Type B pancreatic cell (in vitro differentiated cells): ENCODE measurements around the gene ATP2A3. TPM values are rescaled to one million over a fixed set of nuclear protein-coding genes. Genes with fewer than 3 reads are reported as not detected.

Source experiments
- DNase-seq: peaks from one replicate; pipeline ENCODE4 v3.0.0; 2021; ENCODE audit warnings: mixed read lengths; ENCODE audit not compliant: unreplicated experiment; ENCODE audit errors: extremely low spot score
- H3K27ac Mint-ChIP-seq: 2 replicates; pipeline ENCODE4 v1.8.0; 2021; ENCODE audit warnings: mild to moderate bottlenecking, mixed read lengths
- H3K27me3 Mint-ChIP-seq: 2 replicates; pipeline ENCODE4 v1.8.0; 2021; ENCODE audit warnings: mixed read lengths
- H3K36me3 Mint-ChIP-seq: 2 replicates; pipeline ENCODE4 v1.8.0; 2021; ENCODE audit warnings: mixed read lengths
- H3K4me1 Mint-ChIP-seq: one replicate; pipeline ENCODE4 v1.8.0; 2021; ENCODE audit warnings: mixed read lengths; ENCODE audit not compliant: unreplicated experiment
- H3K4me3 Mint-ChIP-seq: 2 replicates; pipeline ENCODE4 v1.8.0; 2021; ENCODE audit warnings: mild to moderate bottlenecking, mixed read lengths
- H3K9me3 Mint-ChIP-seq: 2 replicates; pipeline ENCODE4 v1.8.0; 2021; ENCODE audit warnings: mixed read lengths
- CTCF ChIP-seq: fragments of 200-600 bp; sonication (generic); conservative IDR thresholded peaks from 2 replicates; pipeline ENCODE4 v1.5.0; 2021; ENCODE audit warnings: antibody characterized with exemption, mild to moderate bottlenecking
- total RNA-seq: library from RNA; stranded (reverse); gene quantifications from 2 replicates; pipeline ENCODE4 v1.2.1, GENCODE V29; 2021; ENCODE audit warnings: low replicate concordance

Gene ATP2A3
- total RNA-seq, 1 donor from 2014 or later = 33.2 TPM

DNA sequence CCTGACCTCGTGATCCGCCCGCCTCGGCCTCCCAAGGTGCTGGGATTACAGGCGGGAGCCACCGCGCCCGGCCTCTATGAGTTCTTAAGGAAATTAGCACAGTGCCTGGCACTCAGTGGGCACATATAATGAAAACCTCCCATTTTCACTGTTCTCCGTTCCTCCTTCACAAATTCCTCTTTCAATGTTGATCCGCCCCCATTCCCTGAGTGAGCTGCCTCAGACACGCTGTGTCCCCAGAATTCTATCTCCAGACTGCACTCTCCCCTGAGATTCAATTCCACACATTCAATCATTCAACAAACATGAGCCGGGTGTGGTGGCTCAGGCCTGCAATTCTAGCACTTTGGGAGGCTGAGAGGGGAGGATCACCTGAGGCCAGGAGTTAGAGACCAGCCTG, 55.0 kb downstream of the ATP2A3 start:
- Mint-ChIP-seq H3K27me3 (no peaks in the 10 kb centered on the region), H3K27ac (peak overlapping the region; percentile 35), H3K36me3 (no peaks in the 10 kb centered on the region), H3K9me3 (no peaks in the 10 kb centered on the region), H3K4me1 (no peaks in the 10 kb centered on the region), H3K4me3 (no peak overlapping the region)
- TF ChIP-seq CTCF = no peak
- no peak for DNase-seq

- Mint-ChIP-seq H3K9me3 (no peaks in the 10 kb centered on the region), H3K27ac (no peak overlapping the region), H3K36me3 (no peaks in the 10 kb centered on the region), H3K27me3 (no peaks in the 10 kb centered on the region), H3K4me1 (no peaks in the 10 kb centered on the region), H3K4me3 (no peak overlapping the region)
- no peak for TF ChIP-seq CTCF
- no peak for DNase-seq
Measured at GRCh38 chr17:3907483-3908216, 56.6 kb downstream of the ATP2A3 start.

DNA sequence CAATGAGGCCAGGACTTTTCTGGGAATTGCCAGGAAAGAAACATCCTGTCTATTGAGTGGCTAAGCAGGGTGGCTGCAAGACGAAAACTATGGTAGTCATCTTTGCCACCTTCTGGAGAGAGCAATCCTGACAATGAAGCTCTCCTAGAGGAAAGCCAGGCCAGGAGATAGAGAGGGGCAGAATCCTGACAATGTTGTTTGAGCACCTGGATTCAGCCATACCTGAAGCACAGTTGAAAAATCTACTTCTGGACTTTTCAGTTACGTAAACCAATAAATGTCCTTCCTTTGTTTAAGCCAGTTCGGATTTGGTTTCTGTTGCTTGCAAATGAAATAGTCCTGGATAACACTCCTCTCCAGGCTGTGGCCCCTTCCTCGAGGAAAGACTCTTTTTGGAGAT, 57.4 kb downstream of the ATP2A3 start:
- DNase-seq = no peak
- no peaks in the 10 kb centered on the region for H3K36me3 Mint-ChIP-seq
- H3K9me3 Mint-ChIP-seq = no peaks in the 10 kb centered on the region
- H3K27me3 Mint-ChIP-seq = no peaks in the 10 kb centered on the region
- no peak for TF ChIP-seq CTCF
- no peak overlapping the region for H3K27ac Mint-ChIP-seq
- no peaks in the 10 kb centered on the region for H3K4me1 Mint-ChIP-seq
- no peak overlapping the region for H3K4me3 Mint-ChIP-seq

DNA sequence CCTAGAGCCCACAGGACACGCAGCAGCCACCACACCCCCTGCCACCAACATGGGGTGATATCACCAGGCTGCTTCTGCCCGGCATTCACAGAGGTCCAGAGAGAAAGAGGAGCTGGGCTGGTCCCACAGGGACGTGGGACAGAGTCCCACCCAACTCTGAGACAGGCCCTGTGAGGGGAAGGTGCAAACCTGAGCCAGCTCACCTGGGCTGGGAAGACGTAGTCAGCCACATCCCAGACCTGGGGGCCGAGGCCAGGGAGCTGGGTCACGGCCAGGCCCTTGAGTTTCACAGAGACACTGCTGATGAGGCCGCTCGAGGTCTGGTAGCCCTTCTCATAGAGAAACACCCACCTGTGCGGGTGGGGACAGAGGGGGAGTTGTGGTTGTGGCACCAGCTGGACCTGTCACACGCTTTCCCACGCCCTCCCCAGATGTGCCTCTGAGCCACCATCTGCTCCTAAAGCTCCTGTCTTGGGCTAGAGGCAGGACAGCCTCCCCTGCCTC, 59.2 kb downstream of the ATP2A3 start:
- Mint-ChIP-seq H3K4me1 (no peaks in the 10 kb centered on the region), H3K27me3 (no peaks in the 10 kb centered on the region), H3K4me3 (no peak overlapping the region), H3K27ac (no peak overlapping the region), H3K9me3 (no peaks in the 10 kb centered on the region), H3K36me3 (no peaks in the 10 kb centered on the region)
- DNase-seq = no peak
- no peak for TF ChIP-seq CTCF

GRCh38 chr17:3904501-3904900, 59.7 kb downstream of the ATP2A3 start:
- Mint-ChIP-seq H3K9me3 (no peaks in the 10 kb centered on the region), H3K4me1 (no peaks in the 10 kb centered on the region), H3K36me3 (no peaks in the 10 kb centered on the region), H3K27ac (no peak overlapping the region), H3K27me3 (no peaks in the 10 kb centered on the region), H3K4me3 (no peak overlapping the region)
- TF ChIP-seq CTCF = no peak
- no peak for DNase-seq
